ENCODE results near the gene SEC61G. TPM values are rescaled to one million over a fixed set of nuclear protein-coding genes. Genes with fewer than 3 reads are reported as not detected.

Gene SEC61G
- total RNA-seq, 4 donors from 2014 or later = 226 to 422 (median 267) TPM

DNA sequence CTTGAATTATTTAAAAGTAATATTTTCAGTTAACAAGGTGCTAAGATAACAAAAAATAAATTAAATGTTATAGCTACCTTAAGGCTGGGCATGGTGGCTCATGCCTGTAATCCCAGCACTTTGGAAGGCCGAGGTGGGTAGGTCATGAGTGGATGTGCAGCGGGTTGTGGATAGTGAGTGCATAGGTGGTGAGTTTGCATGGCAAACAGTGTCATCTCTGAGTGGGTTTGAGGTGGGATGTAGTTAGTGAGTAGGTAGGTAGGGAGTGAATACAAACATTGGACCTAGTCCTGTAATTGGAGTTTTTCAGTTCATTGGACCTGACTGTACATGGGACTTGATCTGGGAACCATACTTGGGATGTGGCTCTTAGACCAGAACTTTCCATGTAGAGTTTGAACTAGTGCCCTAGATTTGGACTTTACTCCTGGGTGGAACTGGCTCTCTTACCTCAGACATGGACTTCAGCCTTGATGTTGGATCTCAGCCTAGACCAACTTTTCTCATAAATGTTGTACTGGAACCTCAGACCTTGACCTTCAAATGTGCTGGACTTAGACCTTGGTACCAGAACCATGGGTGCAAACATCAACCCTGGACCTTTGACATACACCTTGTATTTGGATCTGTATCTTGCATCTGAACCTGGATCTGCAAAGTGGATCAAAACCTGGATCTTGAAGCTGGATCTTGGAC, 47.0 kb downstream of the SEC61G start:
- no peaks in the 10 kb centered on the region for H3K9me3 ChIP-seq
- H3K4me1 ChIP-seq = no peaks in the 10 kb centered on the region
- no peak for DNase-seq
- 83 to 91% methylated on average over 2 of the region's 2 CpGs for WGBS, 2 donors
- intact Hi-C loops (cut with DNase I) = no loop called here
- TF ChIP-seq POLR2A (IDR thresholded peaks at IDR 0.05) = no peak
- TF ChIP-seq, protein P1, sequence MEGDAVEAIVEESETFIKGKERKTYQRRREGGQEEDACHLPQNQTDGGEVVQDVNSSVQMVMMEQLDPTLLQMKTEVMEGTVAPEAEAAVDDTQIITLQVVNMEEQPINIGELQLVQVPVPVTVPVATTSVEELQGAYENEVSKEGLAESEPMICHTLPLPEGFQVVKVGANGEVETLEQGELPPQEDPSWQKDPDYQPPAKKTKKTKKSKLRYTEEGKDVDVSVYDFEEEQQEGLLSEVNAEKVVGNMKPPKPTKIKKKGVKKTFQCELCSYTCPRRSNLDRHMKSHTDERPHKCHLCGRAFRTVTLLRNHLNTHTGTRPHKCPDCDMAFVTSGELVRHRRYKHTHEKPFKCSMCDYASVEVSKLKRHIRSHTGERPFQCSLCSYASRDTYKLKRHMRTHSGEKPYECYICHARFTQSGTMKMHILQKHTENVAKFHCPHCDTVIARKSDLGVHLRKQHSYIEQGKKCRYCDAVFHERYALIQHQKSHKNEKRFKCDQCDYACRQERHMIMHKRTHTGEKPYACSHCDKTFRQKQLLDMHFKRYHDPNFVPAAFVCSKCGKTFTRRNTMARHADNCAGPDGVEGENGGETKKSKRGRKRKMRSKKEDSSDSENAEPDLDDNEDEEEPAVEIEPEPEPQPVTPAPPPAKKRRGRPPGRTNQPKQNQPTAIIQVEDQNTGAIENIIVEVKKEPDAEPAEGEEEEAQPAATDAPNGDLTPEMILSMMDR (IDR thresholded peaks at IDR 0.05) = no peak
- no peaks in the 10 kb centered on the region for H3K27me3 ChIP-seq
- H3K27ac ChIP-seq = no peak overlapping the region
- H3K4me3 ChIP-seq (replicated peaks in 1 of 3) = no peak overlapping the region
- no peaks in the 10 kb centered on the region for H3K36me3 ChIP-seq

DNA sequence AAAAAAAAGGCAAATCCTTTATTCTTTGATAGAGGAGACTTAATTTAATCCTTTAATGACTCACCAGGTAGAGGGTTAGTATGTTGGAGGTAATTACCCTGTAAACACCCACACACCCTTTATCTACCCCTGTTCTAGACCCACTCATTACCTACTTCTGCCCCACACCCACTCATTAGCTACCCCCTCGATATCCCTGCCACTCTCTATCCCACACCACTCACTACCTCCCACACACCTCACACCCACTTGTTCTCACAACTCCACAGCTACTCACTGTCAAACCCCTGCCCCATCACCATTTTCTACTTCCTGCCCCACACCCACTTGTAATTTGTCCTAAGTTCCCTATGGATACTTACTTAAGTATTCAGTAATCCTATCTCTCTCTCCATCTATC, 49.7 kb downstream of the SEC61G start:
- no peak for DNase-seq
- 79 to 84% methylated on average over 1 of the region's 1 CpG for WGBS, 2 donors
- Histone ChIP-seq H3K9me3 (no peaks in the 10 kb centered on the region), H3K27ac (no peak overlapping the region), H3K4me1 (no peaks in the 10 kb centered on the region), H3K27me3 (no peaks in the 10 kb centered on the region), H3K4me3 (replicated peaks in 1 of 3) (no peak overlapping the region), H3K36me3 (no peaks in the 10 kb centered on the region)
- TF ChIP-seq, protein P1 (IDR thresholded peaks at IDR 0.05) = no peak
- TF ChIP-seq POLR2A (IDR thresholded peaks at IDR 0.05) = no peak
- intact Hi-C loops (cut with DNase I) = no loop called here

DNA sequence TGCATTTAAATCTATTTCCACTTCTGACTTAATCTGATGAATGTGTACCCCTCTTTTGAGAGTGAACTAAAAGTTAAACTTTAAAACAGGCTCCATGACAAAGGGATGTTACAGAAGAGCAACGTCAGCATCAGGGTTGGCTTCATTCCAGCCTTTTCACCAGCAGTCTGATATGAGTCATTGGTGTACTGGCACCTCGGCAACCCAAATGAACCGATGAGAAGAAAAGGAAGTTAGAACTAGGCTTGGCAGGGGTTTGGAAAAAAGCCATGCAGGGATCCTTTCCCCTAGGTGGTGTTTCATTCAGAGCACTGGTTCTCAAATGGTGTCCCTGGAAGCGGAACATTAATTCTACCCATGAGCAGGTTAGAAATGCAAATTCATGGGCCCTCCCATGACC, 53.6 kb downstream of the SEC61G start:
- H3K36me3 ChIP-seq = no peaks in the 10 kb centered on the region
- no peak overlapping the region for H3K4me3 ChIP-seq (replicated peaks in 1 of 3)
- TF ChIP-seq, protein P1 (IDR thresholded peaks at IDR 0.05) = no peak
- no peak for TF ChIP-seq POLR2A (IDR thresholded peaks at IDR 0.05)
- intact Hi-C loops (cut with DNase I) = no loop called here
- no peak overlapping the region for H3K27ac ChIP-seq
- H3K27me3 ChIP-seq = no peaks in the 10 kb centered on the region
- no peaks in the 10 kb centered on the region for H3K4me1 ChIP-seq
- no peaks in the 10 kb centered on the region for H3K9me3 ChIP-seq
- WGBS, 2 donors = 48 to 58% methylated on average over 4 of the region's 4 CpGs
- DNase-seq = no peak

DNA sequence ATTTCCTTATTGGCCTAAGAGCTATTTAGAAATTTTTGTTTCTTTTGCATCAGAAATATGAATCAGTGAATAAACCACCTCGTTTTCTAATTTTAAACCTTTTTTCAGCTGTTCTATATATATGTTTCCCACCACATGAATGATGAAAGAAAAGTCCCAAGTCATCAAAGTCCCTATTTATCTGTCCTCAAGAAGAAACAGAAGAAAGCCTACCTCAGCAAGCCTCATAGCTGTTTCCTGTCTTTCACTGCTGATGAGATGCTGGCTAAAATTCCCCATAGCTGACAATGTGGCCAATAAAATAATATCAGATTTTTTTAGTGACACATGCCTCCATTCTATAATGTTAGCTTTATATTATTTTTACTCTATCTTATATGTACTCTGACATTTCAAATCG, 54.2 kb downstream of the SEC61G start:
- H3K9me3 ChIP-seq = no peaks in the 10 kb centered on the region
- TF ChIP-seq POLR2A (IDR thresholded peaks at IDR 0.05) = no peak
- TF ChIP-seq, protein P1 (IDR thresholded peaks at IDR 0.05) = no peak
- H3K27ac ChIP-seq = no peak overlapping the region
- no peaks in the 10 kb centered on the region for H3K27me3 ChIP-seq
- no peak overlapping the region for H3K4me3 ChIP-seq (replicated peaks in 1 of 3)
- H3K4me1 ChIP-seq = no peaks in the 10 kb centered on the region
- WGBS, 2 donors = 60 to 68% methylated on average over 2 of the region's 2 CpGs
- no peak for DNase-seq
- H3K36me3 ChIP-seq = no peaks in the 10 kb centered on the region
- intact Hi-C loops (cut with DNase I) = no loop called here

Other genes starting within 250 kb of the SEC61G start
- gene VSTM2A, start 216.8 kb downstream of the SEC61G start, total RNA-seq = under 1 TPM in 1 of 4 donors, not detected in 3; 0.20 TPM

All from thyroid gland (tissue), 4 donors.